C4-2B (cell line): ENCODE measurements around the gene FZR1.

Experiments used
- H3K27ac ChIP-seq: fragments of 450-650 bp; 2 replicates; pipeline ENCODE4 v1.5.1; 2017
- ZFX ChIP-seq: fragments of 450-650 bp; IDR thresholded peaks from 2 replicates; pipeline ENCODE4 v1.6.1; 2017
- TF ChIP-seq, protein P1 (sequence below): fragments of 450-650 bp; conservative IDR thresholded peaks from 2 replicates; pipeline ENCODE4 v1.5.1; 2017; ENCODE audit warnings: mild to moderate bottlenecking

The FZR1 gene

GRCh38 chr19:3480383-3481091 is 25.6 kb upstream of the FZR1 start, which contains the start of gene SMIM24:
SMIM24 (minus strand) TSS chr19:3480525; CDS start chr19:3480463, 62 bp downstream.
- TF ChIP-seq ZFX, result no peak
- TF ChIP-seq, protein P1, sequence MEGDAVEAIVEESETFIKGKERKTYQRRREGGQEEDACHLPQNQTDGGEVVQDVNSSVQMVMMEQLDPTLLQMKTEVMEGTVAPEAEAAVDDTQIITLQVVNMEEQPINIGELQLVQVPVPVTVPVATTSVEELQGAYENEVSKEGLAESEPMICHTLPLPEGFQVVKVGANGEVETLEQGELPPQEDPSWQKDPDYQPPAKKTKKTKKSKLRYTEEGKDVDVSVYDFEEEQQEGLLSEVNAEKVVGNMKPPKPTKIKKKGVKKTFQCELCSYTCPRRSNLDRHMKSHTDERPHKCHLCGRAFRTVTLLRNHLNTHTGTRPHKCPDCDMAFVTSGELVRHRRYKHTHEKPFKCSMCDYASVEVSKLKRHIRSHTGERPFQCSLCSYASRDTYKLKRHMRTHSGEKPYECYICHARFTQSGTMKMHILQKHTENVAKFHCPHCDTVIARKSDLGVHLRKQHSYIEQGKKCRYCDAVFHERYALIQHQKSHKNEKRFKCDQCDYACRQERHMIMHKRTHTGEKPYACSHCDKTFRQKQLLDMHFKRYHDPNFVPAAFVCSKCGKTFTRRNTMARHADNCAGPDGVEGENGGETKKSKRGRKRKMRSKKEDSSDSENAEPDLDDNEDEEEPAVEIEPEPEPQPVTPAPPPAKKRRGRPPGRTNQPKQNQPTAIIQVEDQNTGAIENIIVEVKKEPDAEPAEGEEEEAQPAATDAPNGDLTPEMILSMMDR, result no peak
- H3K27ac ChIP-seq, result no peak within 1 kb of the TSS

- H3K27ac ChIP-seq, result no peak overlapping the region
- TF ChIP-seq, protein P1, result no peak
- no peak for TF ChIP-seq ZFX
Measured at GRCh38 chr19:3481241-3482090, 24.6 kb upstream of the FZR1 start.

- H3K27ac ChIP-seq, result no peak overlapping the region
- TF ChIP-seq ZFX, result no peak
- TF ChIP-seq, protein P1, result no peak
Measured at GRCh38 chr19:3482507-3483225, 23.4 kb upstream of the FZR1 start.

DNA sequence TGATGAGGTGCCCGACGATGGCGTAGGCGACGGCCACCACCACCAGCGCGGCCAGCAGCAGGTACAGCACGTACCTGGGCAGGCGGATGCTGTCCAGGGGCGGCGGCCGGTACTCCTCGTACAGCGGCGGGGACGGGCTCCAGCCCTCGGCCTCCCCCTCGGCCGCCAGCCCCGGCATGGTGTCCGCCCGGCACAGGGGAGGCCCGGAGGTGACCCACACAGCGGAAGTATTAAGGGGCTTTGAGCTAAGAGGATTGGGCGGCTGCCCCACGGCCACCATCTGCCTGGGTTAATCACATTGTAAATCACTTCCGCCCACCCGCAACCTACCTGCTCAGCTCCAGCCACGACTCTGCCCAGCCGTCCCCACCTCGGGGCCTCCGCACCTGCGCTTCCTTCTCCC is 22.9 kb upstream of the FZR1 start, which contains the start of gene SMIM44:
Gene SMIM44 (minus strand): TSS at position 216 of the 403 bp plus-strand sequence. CDS start 38 bp downstream, at position 178.
- TF ChIP-seq ZFX, result no peak
- TF ChIP-seq, protein P1, result no peak
- no peak within 1 kb of the TSS for H3K27ac ChIP-seq

GRCh38 chr19:3491396-3492119 is 14.6 kb upstream of the FZR1 start:
- TF ChIP-seq, protein P1, result no peak
- no peak for TF ChIP-seq ZFX
- no peak overlapping the region for H3K27ac ChIP-seq

- H3K27ac ChIP-seq, result no peak overlapping the region
- TF ChIP-seq, protein P1, result no peak
- TF ChIP-seq ZFX, result no peak
Measured at GRCh38 chr19:3492131-3492839, 13.8 kb upstream of the FZR1 start.
